ENCODE results near the gene ZNF536. TPM values are rescaled to one million over a fixed set of nuclear protein-coding genes. Genes with fewer than 3 reads are reported as not detected.

Gene ZNF536
- total RNA-seq, 6 donors from 2014 or later, result 0.34 to 0.78 (median 0.71) TPM; not detected in 2

DNA sequence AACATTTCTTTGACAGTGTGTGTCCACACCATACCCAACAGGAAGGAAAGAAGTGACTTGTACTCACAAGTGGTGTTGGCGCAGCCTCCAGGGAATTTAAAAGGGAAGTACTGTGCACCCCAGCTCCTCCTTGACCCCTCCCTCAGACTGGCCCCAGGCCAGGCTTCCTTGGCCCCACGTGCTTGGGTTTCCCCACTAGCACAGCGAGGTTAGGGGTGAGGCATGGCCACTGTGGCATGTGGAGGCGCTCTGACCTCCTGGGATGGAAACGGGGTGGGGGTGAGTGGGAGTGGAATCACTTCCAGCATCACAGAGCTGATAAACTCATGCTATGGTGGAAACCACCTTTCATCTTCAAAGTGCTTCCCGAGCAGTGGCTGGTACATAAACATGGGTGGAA, 168.6 kb downstream of the ZNF536 start:
- no peak for ATAC-seq (ENCODE audit: low FRiP score in 2 of 2)
- Histone ChIP-seq H3K27me3 (no peaks in the 10 kb centered on the region), H3K36me3 (no peaks in the 10 kb centered on the region), H3K4me1 (no peaks in the 10 kb centered on the region), H3K27ac (no peak overlapping the region), H3K9me3 (no peaks in the 10 kb centered on the region), H3K4me3 (no peak overlapping the region)
- TF ChIP-seq POLR2A (IDR thresholded peaks at IDR 0.05) (no peak), POLR2AphosphoS5 (IDR thresholded peaks at IDR 0.05) (no peak), EP300 (IDR thresholded peaks at IDR 0.05) (no peak)
- TF ChIP-seq, protein P1, sequence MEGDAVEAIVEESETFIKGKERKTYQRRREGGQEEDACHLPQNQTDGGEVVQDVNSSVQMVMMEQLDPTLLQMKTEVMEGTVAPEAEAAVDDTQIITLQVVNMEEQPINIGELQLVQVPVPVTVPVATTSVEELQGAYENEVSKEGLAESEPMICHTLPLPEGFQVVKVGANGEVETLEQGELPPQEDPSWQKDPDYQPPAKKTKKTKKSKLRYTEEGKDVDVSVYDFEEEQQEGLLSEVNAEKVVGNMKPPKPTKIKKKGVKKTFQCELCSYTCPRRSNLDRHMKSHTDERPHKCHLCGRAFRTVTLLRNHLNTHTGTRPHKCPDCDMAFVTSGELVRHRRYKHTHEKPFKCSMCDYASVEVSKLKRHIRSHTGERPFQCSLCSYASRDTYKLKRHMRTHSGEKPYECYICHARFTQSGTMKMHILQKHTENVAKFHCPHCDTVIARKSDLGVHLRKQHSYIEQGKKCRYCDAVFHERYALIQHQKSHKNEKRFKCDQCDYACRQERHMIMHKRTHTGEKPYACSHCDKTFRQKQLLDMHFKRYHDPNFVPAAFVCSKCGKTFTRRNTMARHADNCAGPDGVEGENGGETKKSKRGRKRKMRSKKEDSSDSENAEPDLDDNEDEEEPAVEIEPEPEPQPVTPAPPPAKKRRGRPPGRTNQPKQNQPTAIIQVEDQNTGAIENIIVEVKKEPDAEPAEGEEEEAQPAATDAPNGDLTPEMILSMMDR (IDR thresholded peaks at IDR 0.05), result no peak
- DNase-seq, result no peak
- 62 to 63% methylated on average over 6 of the region's 6 CpGs for WGBS, 2 donors

DNA sequence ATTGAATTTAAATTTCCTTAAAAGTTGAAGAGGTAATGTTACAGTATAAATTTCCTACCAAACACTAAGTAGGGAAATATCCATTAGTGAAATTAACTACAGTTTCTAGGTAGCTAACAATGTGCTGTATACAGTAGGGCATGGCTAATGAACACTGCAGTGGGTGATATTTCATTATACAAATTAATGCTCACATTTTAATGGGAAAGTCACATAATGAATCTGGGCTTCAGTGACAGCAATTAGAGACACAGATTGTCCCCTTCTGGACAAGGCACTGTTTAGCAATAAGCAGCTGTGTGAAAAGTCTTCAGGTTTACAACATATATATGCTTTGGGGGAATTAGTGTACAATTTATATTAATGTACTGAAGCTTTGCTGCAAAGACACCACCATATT, 169.4 kb downstream of the ZNF536 start:
- H3K4me1 ChIP-seq, result no peaks in the 10 kb centered on the region
- H3K9me3 ChIP-seq, result no peaks in the 10 kb centered on the region
- no peak overlapping the region for H3K4me3 ChIP-seq
- H3K36me3 ChIP-seq, result no peaks in the 10 kb centered on the region
- no peak overlapping the region for H3K27ac ChIP-seq
- ATAC-seq (ENCODE audit: low FRiP score in 2 of 2) (no peak), DNase-seq (no peak)
- no peaks in the 10 kb centered on the region for H3K27me3 ChIP-seq
- TF ChIP-seq EP300 (IDR thresholded peaks at IDR 0.05), result no peak
- TF ChIP-seq, protein P1 (IDR thresholded peaks at IDR 0.05), result no peak
- TF ChIP-seq POLR2A (IDR thresholded peaks at IDR 0.05), result no peak
- TF ChIP-seq POLR2AphosphoS5 (IDR thresholded peaks at IDR 0.05), result no peak

- no peak for DNase-seq
- no peaks in the 10 kb centered on the region for H3K4me1 ChIP-seq
- no peak overlapping the region for H3K27ac ChIP-seq
- ATAC-seq (ENCODE audit: low FRiP score in 2 of 2), result no peak
- WGBS, 2 donors, result 80 to 92% methylated on average over 1 to 9 of the region's 9 CpGs
- no peak overlapping the region for H3K4me3 ChIP-seq
- no peaks in the 10 kb centered on the region for H3K9me3 ChIP-seq
- H3K36me3 ChIP-seq, result no peaks in the 10 kb centered on the region
- H3K27me3 ChIP-seq, result no peaks in the 10 kb centered on the region
- TF ChIP-seq EP300 (IDR thresholded peaks at IDR 0.05), result no peak
- TF ChIP-seq, protein P1 (IDR thresholded peaks at IDR 0.05), result no peak
- no peak for TF ChIP-seq POLR2AphosphoS5 (IDR thresholded peaks at IDR 0.05)
- no peak for TF ChIP-seq POLR2A (IDR thresholded peaks at IDR 0.05)
These were observed 171.2 kb downstream of the ZNF536 start for GRCh38 chr19:30543243-30543945.

DNA sequence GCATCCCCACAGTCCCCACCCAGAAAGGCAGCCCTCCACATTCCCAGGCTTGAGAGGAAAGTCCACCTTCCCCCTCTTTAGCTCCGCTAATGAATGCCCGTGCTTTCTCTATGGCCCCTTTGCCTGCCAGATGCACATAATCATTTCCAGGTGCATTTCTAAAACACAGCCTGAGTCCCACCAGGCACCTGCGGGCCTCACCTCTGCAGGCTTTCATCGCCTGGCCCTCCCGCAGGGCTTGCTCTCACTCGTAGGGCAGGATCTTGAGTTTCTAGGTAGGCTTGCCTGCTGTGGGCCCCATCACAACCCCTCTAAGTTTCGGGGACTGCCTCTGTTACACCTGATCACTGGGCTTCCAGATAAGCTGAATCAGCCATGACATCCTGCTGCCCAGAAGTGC, 173.6 kb downstream of the ZNF536 start:
- no peak for DNase-seq
- TF ChIP-seq, protein P1 (IDR thresholded peaks at IDR 0.05), result no peak
- TF ChIP-seq POLR2A (IDR thresholded peaks at IDR 0.05), result no peak
- no peak for TF ChIP-seq POLR2AphosphoS5 (IDR thresholded peaks at IDR 0.05)
- TF ChIP-seq EP300 (IDR thresholded peaks at IDR 0.05), result no peak
- no peaks in the 10 kb centered on the region for H3K4me1 ChIP-seq
- 85 to 95% methylated on average over 7 of the region's 7 CpGs for WGBS, 2 donors
- H3K27ac ChIP-seq, result no peak overlapping the region
- no peak overlapping the region for H3K4me3 ChIP-seq
- H3K9me3 ChIP-seq, result no peaks in the 10 kb centered on the region
- no peak for ATAC-seq (ENCODE audit: low FRiP score in 2 of 2)
- no peaks in the 10 kb centered on the region for H3K27me3 ChIP-seq
- no peaks in the 10 kb centered on the region for H3K36me3 ChIP-seq

DNA sequence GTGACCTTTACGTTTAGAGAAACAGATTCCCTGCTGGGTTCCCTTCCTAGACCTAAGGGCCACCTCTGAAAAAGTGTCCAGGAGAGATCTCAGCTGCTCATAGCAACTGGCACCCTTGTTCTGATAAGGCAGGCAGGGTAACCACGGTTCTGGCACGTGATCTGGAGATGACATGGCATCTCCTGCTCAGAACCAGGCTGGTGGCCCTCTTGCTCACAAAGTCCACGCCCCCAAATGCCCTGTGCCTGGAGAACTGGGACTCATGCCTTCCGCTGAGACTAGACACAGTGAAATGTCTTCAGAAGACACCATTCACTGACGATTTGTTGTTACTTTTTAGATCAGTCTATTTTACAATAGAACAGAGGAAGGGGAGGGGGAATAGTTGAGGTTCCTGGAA, 174.1 kb downstream of the ZNF536 start:
- Histone ChIP-seq H3K9me3 (no peaks in the 10 kb centered on the region), H3K4me3 (no peak overlapping the region), H3K36me3 (no peaks in the 10 kb centered on the region), H3K27ac (no peak overlapping the region), H3K4me1 (no peaks in the 10 kb centered on the region), H3K27me3 (no peaks in the 10 kb centered on the region)
- no peak for TF ChIP-seq EP300 (IDR thresholded peaks at IDR 0.05)
- no peak for TF ChIP-seq POLR2A (IDR thresholded peaks at IDR 0.05)
- TF ChIP-seq, protein P1 (IDR thresholded peaks at IDR 0.05), result no peak
- no peak for TF ChIP-seq POLR2AphosphoS5 (IDR thresholded peaks at IDR 0.05)
- ATAC-seq (ENCODE audit: low FRiP score in 2 of 2) (no peak), DNase-seq (no peak)
- WGBS, 2 donors, result 57 to 61% methylated on average over 6 of the region's 6 CpGs
